Astrocyte of the cerebellum (primary cell): ENCODE results near the gene TMEM200C.
"Not testable (repeated sequence)": the region's sequence is repeated elsewhere in the genome, so short reads cannot be mapped to it uniquely, and the experiment has no call there.

Experiments used
- DNase-seq: peaks from one replicate; pipeline ENCODE4 v3.0.0-alpha.2; 2011; ENCODE audit warnings: low read depth
- H3K4me3 ChIP-seq: 2 replicates; pipeline ENCODE4 v1.5.1; 2011; ENCODE audit warnings: mild to moderate bottlenecking, low read depth, low read length, moderate library complexity
- CTCF ChIP-seq: IDR thresholded peaks from 2 replicates; pipeline ENCODE4 v1.5.1; 2012; ENCODE audit warnings: low read length, low read depth, moderate library complexity, mild to moderate bottlenecking; ENCODE audit errors: missing control alignments
- in situ Hi-C: cut with HindIII; loops from 2 replicates; pipeline ENCODE4 v1.10.0; 2017; ENCODE audit warnings: low sequenced_read_pairs

Gene TMEM200C

DNA sequence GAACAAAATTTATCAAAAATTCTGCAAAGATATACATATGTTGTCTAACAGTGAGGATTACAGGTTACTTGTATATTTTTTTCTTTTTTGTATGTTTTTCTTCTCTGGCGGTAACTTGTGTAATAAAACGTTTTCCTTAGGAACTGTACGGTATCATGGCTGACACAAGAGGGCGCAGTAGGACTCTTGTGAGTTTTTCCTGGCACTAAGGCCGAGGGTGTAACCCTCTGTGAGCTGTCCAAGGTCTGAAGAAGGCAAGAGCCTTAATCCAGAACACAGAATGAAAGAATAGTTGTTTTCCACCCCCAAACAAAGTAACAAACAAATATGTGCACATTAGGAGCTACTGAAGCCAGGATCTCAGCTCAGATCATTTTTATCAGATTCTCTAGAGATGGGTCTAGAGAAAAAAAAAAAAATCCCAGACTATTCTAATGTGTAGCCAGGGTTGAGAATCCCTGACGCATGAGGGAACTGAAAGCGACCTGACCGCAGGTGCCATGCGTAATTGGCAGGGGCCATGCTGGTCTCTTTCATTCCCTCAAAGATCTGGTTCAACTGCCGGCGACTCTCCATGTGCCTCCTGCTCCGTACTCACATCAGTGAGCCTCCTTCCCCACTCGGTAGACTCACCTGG lies 27.0 kb downstream of the TMEM200C start:
- in situ Hi-C loops: no loop called here
- TF ChIP-seq CTCF: peak; percentile 88
- no peak overlapping the region for H3K4me3 ChIP-seq
- DNase-seq: peak; percentile 90

DNA sequence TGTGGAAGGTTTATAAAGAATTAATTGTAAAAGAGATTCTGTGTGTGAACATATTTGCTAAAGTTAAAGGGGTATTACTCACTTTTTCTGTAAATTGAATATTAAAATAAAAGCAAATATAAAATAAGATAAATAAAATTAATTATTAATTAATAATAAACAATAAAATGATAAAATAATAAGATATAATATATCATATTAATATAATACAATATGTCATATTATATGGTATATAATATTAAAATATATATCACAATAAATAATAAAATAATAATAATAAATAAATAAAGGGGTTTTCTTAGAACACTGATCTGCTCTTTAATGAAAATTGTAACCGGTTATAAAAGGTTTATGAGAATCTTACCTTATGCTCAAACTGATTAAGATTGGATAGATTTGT lies 29.8 kb downstream of the TMEM200C start:
- no peak overlapping the region for H3K4me3 ChIP-seq
- in situ Hi-C loops: no loop called here
- no peak for TF ChIP-seq CTCF
- DNase-seq: no peak

- H3K4me3 ChIP-seq, in situ Hi-C loops, DNase-seq: not testable (repeated sequence)
Observed at GRCh38 chr18:5862127-5862526, 33.2 kb downstream of the TMEM200C start.

- DNase-seq: no peak
- in situ Hi-C loops: no loop called here
- no peak overlapping the region for H3K4me3 ChIP-seq
- TF ChIP-seq CTCF: no peak
Observed at GRCh38 chr18:5857180-5857579, 38.1 kb downstream of the TMEM200C start.

- no peak overlapping the region for H3K4me3 ChIP-seq
- TF ChIP-seq CTCF: no peak
- DNase-seq: no peak
- in situ Hi-C loops: no loop called here
Observed at GRCh38 chr18:5853253-5853652, 42.1 kb downstream of the TMEM200C start.

- DNase-seq: no peak
- peak; percentile 11 for TF ChIP-seq CTCF
- H3K4me3 ChIP-seq: no peak overlapping the region
- in situ Hi-C loops: no loop called here
Observed at GRCh38 chr18:5851998-5852397, 43.3 kb downstream of the TMEM200C start.

- TF ChIP-seq CTCF: no peak
- DNase-seq: no peak
- in situ Hi-C loops: no loop called here
- H3K4me3 ChIP-seq: no peak overlapping the region
Observed at GRCh38 chr18:5842653-5843052, 52.7 kb downstream of the TMEM200C start.
